SK-N-SH (cell line): ENCODE measurements around the gene RHBDL3. TPM values are rescaled to one million over a fixed set of nuclear protein-coding genes. Genes with fewer than 3 reads are reported as not detected.

Experiments
- CTCF ChIA-PET: fragments of 300-600, 350-600 bp; formaldehyde crosslinking; extraction: SDS; loops from one replicate; lab custom pipeline; 2021; lab: Yijun Ruan, JAX
- POLR2A ChIA-PET: fragments of 350-600 bp; sonication (Branson Sonifier 250); formaldehyde crosslinking; extraction: SDS; loops from one replicate; lab custom pipeline; 2020; ENCODE audit warnings: antibody characterized with exemption, inconsistent platforms; lab: Yijun Ruan, JAX
- DNase-seq: peaks from one replicate; pipeline ENCODE4 v3.0.0; 2012
- H2AFZ ChIP-seq: fragments of 200-600 bp; sonication (generic); 2 replicates; pipeline ENCODE4 v1.8.1; 2016; ENCODE audit warnings: antibody characterized with exemption, mild to moderate bottlenecking, low read depth
- H3F3A ChIP-seq: fragments of 200-600 bp; sonication (generic); replicated peaks from 2 replicates; pipeline ENCODE3; 2016; ENCODE audit warnings: antibody characterized with exemption, mild to moderate bottlenecking; ENCODE audit not compliant: insufficient read depth
- H3K27ac ChIP-seq, 2 experiments: fragments of 200-500 bp in 1 of 2; fragments of 200-600 bp in 1 of 2; sonication (Bioruptor generic) in 1 of 2; sonication (generic), shearing (Covaris generic) in 1 of 2; 2 replicates each; pipeline versions ENCODE4 v1.5.1 to v1.6.1; 2014 to 2016; ENCODE audit warnings: low read depth in 2 of 2, inconsistent platforms in 1 of 2, low read length in 1 of 2, mild to moderate bottlenecking in 1 of 2, mixed read lengths in 1 of 2
- H3K27me3 ChIP-seq: fragments of 200-600 bp; sonication (generic), shearing (Covaris generic); 2 replicates; pipeline ENCODE4 v1.6.1; 2016; ENCODE audit warnings: mixed run types; ENCODE audit not compliant: insufficient read depth
- H3K36me3 ChIP-seq, 2 experiments: fragments of 200-500 bp in 1 of 2; fragments of 200-600 bp in 1 of 2; sonication (Bioruptor generic) in 1 of 2; sonication (generic) in 1 of 2; replicated peaks in 1 of 2; 2 replicates each; pipeline versions ENCODE3 to v1.5.1; 2014 to 2016; ENCODE audit warnings: low read length in 1 of 2, mild to moderate bottlenecking in 1 of 2; ENCODE audit not compliant: insufficient read depth in 2 of 2, control insufficient read depth in 1 of 2
- H3K4me1 ChIP-seq, 2 experiments: fragments of 200-500 bp in 1 of 2; fragments of 200-600 bp in 1 of 2; sonication (Bioruptor generic) in 1 of 2; sonication (generic), shearing (Covaris generic) in 1 of 2; 2 replicates each; pipeline versions ENCODE4 v1.5.1 to v1.6.1; 2014 to 2016; ENCODE audit warnings: low read depth in 1 of 2, low read length in 1 of 2, mixed run types in 1 of 2; ENCODE audit not compliant: insufficient read depth in 2 of 2, control insufficient read depth in 1 of 2
- H3K4me2 ChIP-seq: fragments of 200-600 bp; sonication (generic), shearing (Covaris generic); 2 replicates; pipeline ENCODE4 v1.6.1; 2017; ENCODE audit warnings: mixed run types
- H3K4me3 ChIP-seq, 2 experiments: fragments of 200-500 bp in 1 of 2; fragments of 200-600 bp in 1 of 2; sonication (Bioruptor generic) in 1 of 2; sonication (generic), shearing (Covaris generic) in 1 of 2; 2 replicates each; pipeline versions ENCODE4 v1.5.1 to v1.8.1; 2014 to 2016; ENCODE audit warnings: low read depth in 2 of 2, inconsistent platforms in 1 of 2, low read length in 1 of 2, mild to moderate bottlenecking in 1 of 2, mixed read lengths in 1 of 2, moderate library complexity in 1 of 2
- H3K79me2 ChIP-seq: fragments of 200-600 bp; sonication (generic); 2 replicates; pipeline ENCODE4 v1.8.1; 2017; ENCODE audit warnings: mild to moderate bottlenecking; ENCODE audit not compliant: insufficient read depth
- H3K9ac ChIP-seq: fragments of 200-600 bp; sonication (generic); 2 replicates; pipeline ENCODE4 v1.6.1; 2017; ENCODE audit warnings: mixed run types
- H3K9me2 ChIP-seq: fragments of 200-600 bp; sonication (generic); 2 replicates; pipeline ENCODE4 v1.6.1; 2017; ENCODE audit warnings: mixed run types
- H3K9me3 ChIP-seq: fragments of 200-600 bp; sonication (generic); 2 replicates; pipeline ENCODE4 v1.6.1; 2017; ENCODE audit warnings: mixed run types, mild to moderate bottlenecking, moderate library complexity
- H4K20me1 ChIP-seq: fragments of 200-600 bp; sonication (generic); 2 replicates; pipeline ENCODE4 v1.6.1; 2017; ENCODE audit warnings: mild to moderate bottlenecking, mixed run types; ENCODE audit not compliant: insufficient read depth
- CHD2 ChIP-seq: fragments of 150-350 bp; IDR thresholded peaks from 2 replicates; pipeline ENCODE4 v1.6.1; 2018; ENCODE audit warnings: low read length; ENCODE audit not compliant: partially characterized antibody
- EP300 ChIP-seq, 2 experiments: IDR thresholded peaks; 2 replicates each; pipeline versions ENCODE4 v1.4.0 to v1.6.1; 2012; ENCODE audit warnings: borderline replicate concordance in 1 of 2, low read depth in 1 of 2, low read length in 1 of 2
- EZH2phosphoT487 ChIP-seq: fragments of 200-600 bp; sonication (generic); IDR thresholded peaks from 2 replicates; pipeline ENCODE4 v1.6.1; 2017; ENCODE audit warnings: low read depth, mixed run types, mild to moderate bottlenecking, antibody characterized with exemption, moderate library complexity, borderline replicate concordance
- MEF2A ChIP-seq: IDR thresholded peaks from 2 replicates; pipeline ENCODE4 v1.4.0; 2012; ENCODE audit warnings: low read depth, borderline replicate concordance
- NFIC ChIP-seq: IDR thresholded peaks from 2 replicates; pipeline ENCODE4 v1.4.0; 2012; ENCODE audit warnings: borderline replicate concordance
- PBX3 ChIP-seq: IDR thresholded peaks from 2 replicates; pipeline ENCODE4; 2012
- POLR2AphosphoS5 ChIP-seq: IDR thresholded peaks from 2 replicates; pipeline ENCODE4 v1.6.1; 2012; ENCODE audit warnings: low read depth, low read length
- RAD21 ChIP-seq: IDR thresholded peaks from 2 replicates; pipeline ENCODE4 v1.6.1; 2012; ENCODE audit warnings: mild to moderate bottlenecking, low read length
- RXRA ChIP-seq: IDR thresholded peaks from 2 replicates; pipeline ENCODE4 v1.4.0; 2012; ENCODE audit warnings: low read depth, mild to moderate bottlenecking, borderline replicate concordance
- SMC3 ChIP-seq: IDR thresholded peaks from 2 replicates; pipeline ENCODE4 v1.6.1; 2012; ENCODE audit warnings: low read depth, low read length, improper control_type of control experiment
- TCF12 ChIP-seq: IDR thresholded peaks from 2 replicates; pipeline ENCODE4 v1.4.0; 2012
- USF1 ChIP-seq: IDR thresholded peaks from 2 replicates; pipeline ENCODE4 v1.4.0; 2012; ENCODE audit warnings: low read depth, borderline replicate concordance
- WGBS: methylation state at CpG from one replicate; pipeline ENCODE4 v1.1.6; 2017; ENCODE audit warnings: low lambda C conversion rate; 5-methylcytosine and 5-hydroxymethylcytosine counted together
- polyA plus RNA-seq, 3 experiments: library from polyadenylated mRNA; depleted of rRNA; stranded (reverse); fragments of >200 nt; gene quantifications; 2 replicates each; pipeline ENCODE4 v1.2.3, GENCODE V29; 2012
- TF ChIP-seq, protein P1 (sequence below): fragments of 150-350 bp; IDR thresholded peaks from 2 replicates; pipeline ENCODE4 v1.6.1; 2016; ENCODE audit warnings: mild to moderate bottlenecking, low read depth, low read length
- TF ChIP-seq, protein P2 (sequence below): fragments of 150-350 bp; IDR thresholded peaks from 2 replicates; pipeline ENCODE4 v1.6.1; 2017; ENCODE audit warnings: antibody characterized with exemption, low read length, low read depth, borderline replicate concordance
- TF ChIP-seq, protein P3 (sequence below): IDR thresholded peaks from 2 replicates; pipeline ENCODE4 v1.4.0; 2012; ENCODE audit warnings: low read depth

RHBDL3 gene
- polyA plus RNA-seq, 1 of the 3 experiments (the other 2 are of a cell fraction): 0.72 TPM

- WGBS: 96% methylated on average over 11 of the region's 21 CpGs
- no peaks in the 10 kb centered on the region for H3K9me2 ChIP-seq
- no peaks in the 10 kb centered on the region for H4K20me1 ChIP-seq
- no peaks in the 10 kb centered on the region for H3K27me3 ChIP-seq
- peaks cover 7 to 26% of the 10 kb centered on the region in 2 experiments; a peak in 2 of 4 replicates for H3K4me1 ChIP-seq
- no peaks in the 10 kb centered on the region for H3K9me3 ChIP-seq
- peaks cover 4% of the 10 kb centered on the region for H3F3A ChIP-seq
- TF ChIP-seq, protein P1, sequence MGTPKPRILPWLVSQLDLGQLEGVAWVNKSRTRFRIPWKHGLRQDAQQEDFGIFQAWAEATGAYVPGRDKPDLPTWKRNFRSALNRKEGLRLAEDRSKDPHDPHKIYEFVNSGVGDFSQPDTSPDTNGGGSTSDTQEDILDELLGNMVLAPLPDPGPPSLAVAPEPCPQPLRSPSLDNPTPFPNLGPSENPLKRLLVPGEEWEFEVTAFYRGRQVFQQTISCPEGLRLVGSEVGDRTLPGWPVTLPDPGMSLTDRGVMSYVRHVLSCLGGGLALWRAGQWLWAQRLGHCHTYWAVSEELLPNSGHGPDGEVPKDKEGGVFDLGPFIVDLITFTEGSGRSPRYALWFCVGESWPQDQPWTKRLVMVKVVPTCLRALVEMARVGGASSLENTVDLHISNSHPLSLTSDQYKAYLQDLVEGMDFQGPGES: no peak
- TF ChIP-seq USF1 (no peak), RAD21 (no peak), TCF12 (no peak), EZH2phosphoT487 (no peak), PBX3 (no peak), EP300 (IDR thresholded peaks at IDR 0.05; ENCODE audit: borderline replicate concordance in 1 of 2, low read depth in 1 of 2, low read length in 1 of 2) (no peak), SMC3 (no peak), RXRA (no peak), NFIC (no peak), POLR2AphosphoS5 (no peak), MEF2A (no peak), CHD2 (no peak)
- TF ChIP-seq, protein P2, sequence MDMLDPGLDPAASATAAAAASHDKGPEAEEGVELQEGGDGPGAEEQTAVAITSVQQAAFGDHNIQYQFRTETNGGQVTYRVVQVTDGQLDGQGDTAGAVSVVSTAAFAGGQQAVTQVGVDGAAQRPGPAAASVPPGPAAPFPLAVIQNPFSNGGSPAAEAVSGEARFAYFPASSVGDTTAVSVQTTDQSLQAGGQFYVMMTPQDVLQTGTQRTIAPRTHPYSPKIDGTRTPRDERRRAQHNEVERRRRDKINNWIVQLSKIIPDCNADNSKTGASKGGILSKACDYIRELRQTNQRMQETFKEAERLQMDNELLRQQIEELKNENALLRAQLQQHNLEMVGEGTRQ: no peak
- TF ChIP-seq, protein P3, sequence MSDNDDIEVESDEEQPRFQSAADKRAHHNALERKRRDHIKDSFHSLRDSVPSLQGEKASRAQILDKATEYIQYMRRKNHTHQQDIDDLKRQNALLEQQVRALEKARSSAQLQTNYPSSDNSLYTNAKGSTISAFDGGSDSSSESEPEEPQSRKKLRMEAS: no peak
- H2AFZ ChIP-seq: no peak overlapping the region
- H3K27ac ChIP-seq: no peak overlapping the region
- POLR2A ChIA-PET: no interaction called here
- H3K9ac ChIP-seq: no peak overlapping the region
- H3K79me2 ChIP-seq: no peaks in the 10 kb centered on the region
- no peaks in the 10 kb centered on the region for H3K36me3 ChIP-seq
- H3K4me3 ChIP-seq: no peak overlapping the region
- CTCF ChIA-PET: interaction anchor here (1.4 to 2.2 kb wide), 3 partner anchors 14 to 40 kb away, joined by 3 to 11 read pairs (median 4); partner anchors contain the start of gene RHBDL3
- no peak overlapping the region for H3K4me2 ChIP-seq
- no peak for DNase-seq
Measured at GRCh38 chr17:32279891-32280716, 14.5 kb downstream of the RHBDL3 start.
